NT2/D1 (cell line): ENCODE results near the gene ADGRD1.

ENCODE experiments used
- SUZ12 ChIP-seq: IDR thresholded peaks from 2 replicates; pipeline ENCODE4 v1.6.1; 2011; ENCODE audit not compliant: insufficient read length, insufficient read depth; ENCODE audit errors: extremely low read depth
- YY1 ChIP-seq: IDR thresholded peaks from 2 replicates; pipeline ENCODE4 v1.6.1; 2011; ENCODE audit not compliant: insufficient read length, insufficient read depth
- ZNF274 ChIP-seq: IDR thresholded peaks from 2 replicates; pipeline ENCODE4 v1.6.1; 2011; ENCODE audit warnings: mild to moderate bottlenecking, low read depth, low read length

GRCh38 chr12:131027264-131027663 lies 73.6 kb downstream of the ADGRD1 start:
- no peak for TF ChIP-seq SUZ12
- TF ChIP-seq ZNF274, result no peak
- no peak for TF ChIP-seq YY1
